C4-2B (cell line): ENCODE measurements around the gene SLC2A2.

Experiments
- ZFX ChIP-seq: fragments of 450-650 bp; IDR thresholded peaks from 2 replicates; pipeline ENCODE4 v1.6.1; 2017
- TF ChIP-seq, protein P1 (sequence below): fragments of 450-650 bp; conservative IDR thresholded peaks from 2 replicates; pipeline ENCODE4 v1.5.1; 2017; ENCODE audit warnings: mild to moderate bottlenecking

DNA sequence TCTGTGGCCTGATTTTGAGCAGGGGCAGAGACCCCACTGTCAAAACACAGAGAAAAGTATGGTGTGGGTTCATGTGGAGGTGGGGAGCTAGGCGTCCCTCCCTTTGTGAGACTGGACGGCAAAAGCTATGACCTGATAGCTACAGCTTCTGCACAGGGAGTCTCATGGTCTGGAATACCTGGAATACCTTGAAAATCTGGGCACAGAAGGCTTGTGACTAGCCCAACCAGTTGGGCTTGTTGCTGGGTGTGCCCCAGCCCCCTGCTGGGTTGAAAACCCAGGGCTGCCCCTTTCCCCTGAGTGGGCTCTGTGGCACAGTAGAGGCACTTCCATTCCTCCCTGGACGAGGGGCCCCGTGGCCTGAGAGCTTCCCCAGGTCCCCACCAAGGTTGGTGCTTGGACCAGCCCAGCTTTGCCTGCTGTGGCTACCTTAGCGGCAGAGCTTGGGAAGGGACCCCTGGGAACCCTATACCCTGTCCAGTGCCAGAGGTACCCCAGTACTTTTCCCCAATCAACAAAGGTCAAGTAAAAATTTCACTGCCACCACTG lies 37.3 kb downstream of the SLC2A2 start:
- TF ChIP-seq, protein P1, sequence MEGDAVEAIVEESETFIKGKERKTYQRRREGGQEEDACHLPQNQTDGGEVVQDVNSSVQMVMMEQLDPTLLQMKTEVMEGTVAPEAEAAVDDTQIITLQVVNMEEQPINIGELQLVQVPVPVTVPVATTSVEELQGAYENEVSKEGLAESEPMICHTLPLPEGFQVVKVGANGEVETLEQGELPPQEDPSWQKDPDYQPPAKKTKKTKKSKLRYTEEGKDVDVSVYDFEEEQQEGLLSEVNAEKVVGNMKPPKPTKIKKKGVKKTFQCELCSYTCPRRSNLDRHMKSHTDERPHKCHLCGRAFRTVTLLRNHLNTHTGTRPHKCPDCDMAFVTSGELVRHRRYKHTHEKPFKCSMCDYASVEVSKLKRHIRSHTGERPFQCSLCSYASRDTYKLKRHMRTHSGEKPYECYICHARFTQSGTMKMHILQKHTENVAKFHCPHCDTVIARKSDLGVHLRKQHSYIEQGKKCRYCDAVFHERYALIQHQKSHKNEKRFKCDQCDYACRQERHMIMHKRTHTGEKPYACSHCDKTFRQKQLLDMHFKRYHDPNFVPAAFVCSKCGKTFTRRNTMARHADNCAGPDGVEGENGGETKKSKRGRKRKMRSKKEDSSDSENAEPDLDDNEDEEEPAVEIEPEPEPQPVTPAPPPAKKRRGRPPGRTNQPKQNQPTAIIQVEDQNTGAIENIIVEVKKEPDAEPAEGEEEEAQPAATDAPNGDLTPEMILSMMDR: no peak
- TF ChIP-seq ZFX: no peak
